Activated naive CD4-positive, alpha-beta T cell treated with anti-CD3 and anti-CD28 coated beads, Interleukin-2, amount 50 U/mL, for 24 hours (primary cell): ENCODE data around the gene MRTFA.

ENCODE experiments used
- H3K27ac Mint-ChIP-seq: one replicate; pipeline ENCODE4 v1.8.0; 2021; ENCODE audit warnings: mild to moderate bottlenecking, mixed read lengths
- H3K27me3 Mint-ChIP-seq: one replicate; pipeline ENCODE4 v1.8.0; 2021; ENCODE audit warnings: mixed read lengths
- H3K36me3 Mint-ChIP-seq: one replicate; pipeline ENCODE4 v1.8.0; 2021; ENCODE audit warnings: mixed read lengths
- H3K4me1 Mint-ChIP-seq: one replicate; pipeline ENCODE4 v1.8.0; 2021; ENCODE audit warnings: mixed read lengths
- H3K4me3 Mint-ChIP-seq: one replicate; pipeline ENCODE4 v1.8.0; 2021; ENCODE audit warnings: mild to moderate bottlenecking, mixed read lengths
- H3K9me3 Mint-ChIP-seq: one replicate; pipeline ENCODE4 v1.8.0; 2021; ENCODE audit warnings: mixed read lengths

Gene MRTFA

DNA sequence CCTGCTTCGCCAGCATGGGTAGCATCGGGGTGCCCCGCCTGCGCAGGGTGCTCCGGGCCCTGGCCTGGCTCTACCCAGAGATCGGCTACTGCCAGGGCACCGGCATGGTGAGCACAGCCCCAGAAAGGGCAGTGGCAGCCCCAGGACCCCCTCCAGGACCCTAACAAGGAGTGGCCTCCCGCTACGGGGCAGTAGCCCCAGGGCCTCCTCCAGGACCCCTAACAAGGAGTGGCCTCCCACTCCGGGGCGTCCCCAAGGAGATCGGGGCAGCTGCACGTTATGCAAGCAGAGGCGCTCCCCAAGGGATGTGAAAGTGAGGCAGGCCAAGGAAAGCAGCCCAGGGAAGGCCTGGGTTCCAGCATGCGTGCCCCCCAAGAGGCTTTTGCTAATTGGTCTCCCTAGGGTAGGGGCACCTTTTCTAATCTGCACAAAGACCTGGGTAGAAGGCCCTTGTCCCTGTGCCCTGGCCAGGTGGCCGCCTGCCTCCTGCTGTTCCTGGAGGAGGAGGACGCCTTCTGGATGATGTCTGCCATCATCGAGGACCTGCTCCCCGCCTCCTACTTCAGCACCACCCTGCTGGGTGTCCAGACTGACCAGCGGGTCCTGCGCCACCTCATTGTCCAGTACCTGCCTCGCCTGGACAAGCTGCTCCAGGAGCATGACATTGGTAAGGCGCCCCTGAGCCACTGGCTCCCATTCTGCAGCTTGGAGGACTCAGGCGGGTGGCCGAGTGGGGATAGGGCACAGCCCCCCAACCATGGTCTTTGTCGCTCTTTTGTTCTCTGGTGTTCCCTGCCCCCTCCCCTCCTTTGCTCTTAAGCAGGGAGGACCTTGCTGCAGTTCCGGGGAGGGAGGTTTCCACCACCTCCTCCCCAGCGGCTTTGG lies 231.1 kb downstream of the MRTFA start:
- H3K4me1 Mint-ChIP-seq = peaks cover 35% of the 10 kb centered on the region
- no peak overlapping the region for H3K27ac Mint-ChIP-seq
- H3K36me3 Mint-ChIP-seq = peaks cover 12% of the 10 kb centered on the region
- no peaks in the 10 kb centered on the region for H3K27me3 Mint-ChIP-seq
- H3K9me3 Mint-ChIP-seq = no peaks in the 10 kb centered on the region
- no peak overlapping the region for H3K4me3 Mint-ChIP-seq

DNA sequence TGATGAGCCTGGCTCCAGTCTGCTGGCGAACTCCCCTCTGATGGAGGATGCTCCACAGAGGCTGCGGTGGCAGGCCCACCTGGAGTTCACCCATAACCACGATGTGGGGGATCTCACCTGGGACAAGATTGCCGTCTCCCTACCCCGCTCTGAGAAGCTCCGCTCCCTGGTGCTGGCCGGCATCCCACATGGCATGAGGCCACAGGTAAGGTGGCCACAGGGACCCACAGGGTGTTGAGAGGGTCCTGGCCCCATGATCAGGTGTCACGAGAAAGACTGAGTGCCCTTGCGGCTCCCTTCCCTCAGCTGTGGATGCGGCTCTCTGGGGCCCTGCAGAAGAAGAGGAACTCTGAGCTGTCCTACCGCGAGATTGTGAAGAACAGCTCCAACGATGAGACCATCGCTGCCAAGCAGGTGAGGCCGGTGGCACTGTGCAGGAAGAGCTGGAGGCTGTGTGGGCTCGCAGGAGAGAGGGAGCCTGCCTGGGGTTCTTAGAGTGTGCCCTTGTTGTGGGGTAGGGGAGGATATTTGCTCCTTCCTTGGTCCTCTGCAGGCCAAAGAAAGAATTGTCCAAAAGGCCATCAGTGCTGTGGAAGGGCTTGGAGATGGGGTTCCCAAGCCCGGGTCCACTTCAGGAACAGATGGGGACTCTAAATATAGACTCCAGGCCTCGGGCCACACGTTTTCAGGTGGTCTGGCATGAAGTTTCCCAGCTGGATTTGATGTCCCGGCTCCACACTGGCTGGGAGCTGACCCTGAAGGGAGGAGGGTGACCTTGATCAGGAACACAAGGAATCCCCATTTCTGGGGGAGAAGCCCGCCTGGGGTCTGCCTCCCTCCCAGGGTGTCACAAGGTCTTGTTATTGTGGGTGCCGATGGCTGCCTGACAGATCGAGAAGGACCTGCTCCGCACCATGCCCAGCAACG lies 232.0 kb downstream of the MRTFA start:
- H3K4me3 Mint-ChIP-seq = no peak overlapping the region
- H3K27me3 Mint-ChIP-seq = no peaks in the 10 kb centered on the region
- H3K27ac Mint-ChIP-seq = no peak overlapping the region
- no peaks in the 10 kb centered on the region for H3K9me3 Mint-ChIP-seq
- H3K4me1 Mint-ChIP-seq = peaks cover 44% of the 10 kb centered on the region
- H3K36me3 Mint-ChIP-seq = peaks cover 12% of the 10 kb centered on the region

DNA sequence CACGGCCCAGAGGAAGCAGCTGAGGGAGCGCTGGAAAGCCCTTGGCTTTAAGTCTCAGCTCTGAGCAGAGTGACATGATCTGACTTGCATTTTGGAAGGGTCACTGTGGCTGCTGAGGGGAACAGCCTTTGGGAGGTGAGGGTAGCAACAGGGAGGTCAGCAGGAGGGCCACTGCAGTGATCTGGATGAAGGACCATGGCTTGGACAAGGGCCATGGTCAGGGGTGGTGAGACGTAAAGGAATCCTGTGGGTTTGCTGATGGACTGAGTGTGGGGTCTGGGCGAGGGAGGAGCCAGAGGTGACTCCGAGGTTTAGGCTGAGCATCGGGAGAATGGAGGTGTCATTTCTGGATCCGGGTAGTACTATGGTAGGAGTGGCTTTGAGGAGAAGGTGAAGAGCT lies 232.9 kb downstream of the MRTFA start:
- H3K9me3 Mint-ChIP-seq = no peaks in the 10 kb centered on the region
- H3K27ac Mint-ChIP-seq = peak overlapping the region; percentile 78
- H3K4me1 Mint-ChIP-seq = peaks cover 49% of the 10 kb centered on the region

DNA sequence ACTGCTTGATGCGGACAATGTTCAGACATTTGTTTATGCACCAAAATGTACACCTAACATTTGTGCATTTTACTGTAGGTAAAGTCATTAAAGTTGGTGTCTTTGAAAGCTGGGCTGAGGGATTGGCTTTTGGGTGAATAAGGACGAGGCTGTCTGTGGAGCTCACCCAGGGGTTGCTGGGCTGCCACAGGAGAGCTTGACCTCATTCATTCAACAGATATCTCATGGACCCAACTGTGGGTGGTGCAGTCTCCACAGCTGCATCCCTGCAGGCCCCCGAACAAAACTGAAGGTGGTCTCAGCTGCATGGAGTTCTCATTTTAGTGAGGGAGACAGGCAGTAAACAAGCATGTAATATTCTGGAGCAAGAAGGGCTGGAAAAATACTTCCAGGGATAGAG lies 233.4 kb downstream of the MRTFA start:
- H3K27me3 Mint-ChIP-seq = no peaks in the 10 kb centered on the region
- H3K4me3 Mint-ChIP-seq = no peak overlapping the region
- peaks cover 12% of the 10 kb centered on the region for H3K36me3 Mint-ChIP-seq
- H3K4me1 Mint-ChIP-seq = peaks cover 54% of the 10 kb centered on the region
- no peaks in the 10 kb centered on the region for H3K9me3 Mint-ChIP-seq
- H3K27ac Mint-ChIP-seq = peak overlapping the region; percentile 78

More for the DNA sequence above, 232.9 kb downstream of the MRTFA start:
- H3K27me3 Mint-ChIP-seq = no peaks in the 10 kb centered on the region
- no peak overlapping the region for H3K4me3 Mint-ChIP-seq
- H3K36me3 Mint-ChIP-seq = peaks cover 12% of the 10 kb centered on the region

GRCh38 chr22:40401981-40402406 lies 234.5 kb downstream of the MRTFA start:
- no peaks in the 10 kb centered on the region for H3K27me3 Mint-ChIP-seq
- H3K36me3 Mint-ChIP-seq = peaks cover 10% of the 10 kb centered on the region
- H3K4me1 Mint-ChIP-seq = peaks cover 64% of the 10 kb centered on the region
- peak overlapping the region; percentile 75 for H3K4me3 Mint-ChIP-seq
- no peaks in the 10 kb centered on the region for H3K9me3 Mint-ChIP-seq
- peak overlapping the region; percentile 84 for H3K27ac Mint-ChIP-seq

GRCh38 chr22:40401532-40401931 lies 235.0 kb downstream of the MRTFA start:
- Mint-ChIP-seq H3K36me3 (peaks cover 10% of the 10 kb centered on the region), H3K27me3 (no peaks in the 10 kb centered on the region), H3K27ac (peak overlapping the region; percentile 84), H3K4me1 (peaks cover 69% of the 10 kb centered on the region), H3K4me3 (peak overlapping the region; percentile 75), H3K9me3 (no peaks in the 10 kb centered on the region)

GRCh38 chr22:40400159-40400558 lies 236.4 kb downstream of the MRTFA start:
- Mint-ChIP-seq H3K36me3 (peaks cover 13% of the 10 kb centered on the region), H3K4me1 (peaks cover 80% of the 10 kb centered on the region), H3K9me3 (no peaks in the 10 kb centered on the region), H3K4me3 (peak overlapping the region; percentile 73), H3K27ac (peak overlapping the region; percentile 72), H3K27me3 (no peaks in the 10 kb centered on the region)

DNA sequence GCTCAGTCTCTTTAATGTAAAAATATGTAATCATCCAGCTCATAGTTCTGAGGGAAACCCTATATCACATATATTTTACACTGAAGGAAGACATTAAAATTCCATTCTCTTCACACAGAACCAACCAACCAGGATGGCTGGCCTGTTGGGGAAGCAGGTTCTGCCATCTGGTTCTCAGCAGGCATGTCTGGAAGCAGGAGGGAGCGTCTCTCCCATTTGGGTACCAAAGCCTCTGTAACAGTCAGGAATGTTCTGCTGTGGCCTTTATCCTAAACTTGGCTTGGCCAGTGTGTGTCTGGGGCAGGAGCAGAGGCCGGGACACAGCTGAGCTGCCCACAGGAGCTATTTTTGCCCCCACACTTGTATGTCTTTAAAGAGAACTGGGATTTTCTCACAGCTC lies 236.9 kb downstream of the MRTFA start:
- Mint-ChIP-seq H3K4me1 (peaks cover 85% of the 10 kb centered on the region), H3K4me3 (peak overlapping the region; percentile 73), H3K27ac (peak overlapping the region; percentile 72), H3K27me3 (no peaks in the 10 kb centered on the region), H3K36me3 (peaks cover 14% of the 10 kb centered on the region), H3K9me3 (no peaks in the 10 kb centered on the region)

- no peak overlapping the region for H3K4me3 Mint-ChIP-seq
- H3K27ac Mint-ChIP-seq = peak overlapping the region; percentile 66
- no peaks in the 10 kb centered on the region for H3K9me3 Mint-ChIP-seq
- H3K36me3 Mint-ChIP-seq = peaks cover 10% of the 10 kb centered on the region
- no peaks in the 10 kb centered on the region for H3K27me3 Mint-ChIP-seq
- peaks cover 91% of the 10 kb centered on the region for H3K4me1 Mint-ChIP-seq
Observed at GRCh38 chr22:40397396-40397795, 239.1 kb downstream of the MRTFA start.

DNA sequence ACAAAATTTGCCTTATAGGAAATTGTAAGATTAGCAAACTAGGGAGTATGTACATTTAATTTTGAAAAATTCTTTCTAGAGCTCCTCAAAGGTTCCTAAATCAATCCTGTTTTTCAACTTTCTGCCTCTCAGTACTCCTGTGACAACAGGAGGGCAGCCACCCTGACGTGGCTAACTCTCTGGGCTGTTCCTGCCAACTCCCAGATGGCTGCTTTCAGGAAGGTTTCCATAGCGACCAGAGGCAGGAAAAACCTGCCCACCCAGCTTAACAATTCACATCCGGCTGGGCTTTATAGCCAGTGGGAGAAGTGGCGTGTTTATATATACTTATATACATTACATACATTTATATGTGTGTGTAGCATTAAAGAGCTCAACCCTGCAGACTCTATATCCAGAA lies 239.6 kb downstream of the MRTFA start:
- H3K27me3 Mint-ChIP-seq = no peaks in the 10 kb centered on the region
- peaks cover 91% of the 10 kb centered on the region for H3K4me1 Mint-ChIP-seq
- peak overlapping the region; percentile 2 for H3K27ac Mint-ChIP-seq
- H3K4me3 Mint-ChIP-seq = no peak overlapping the region
- H3K9me3 Mint-ChIP-seq = no peaks in the 10 kb centered on the region
- H3K36me3 Mint-ChIP-seq = peaks cover 7% of the 10 kb centered on the region

DNA sequence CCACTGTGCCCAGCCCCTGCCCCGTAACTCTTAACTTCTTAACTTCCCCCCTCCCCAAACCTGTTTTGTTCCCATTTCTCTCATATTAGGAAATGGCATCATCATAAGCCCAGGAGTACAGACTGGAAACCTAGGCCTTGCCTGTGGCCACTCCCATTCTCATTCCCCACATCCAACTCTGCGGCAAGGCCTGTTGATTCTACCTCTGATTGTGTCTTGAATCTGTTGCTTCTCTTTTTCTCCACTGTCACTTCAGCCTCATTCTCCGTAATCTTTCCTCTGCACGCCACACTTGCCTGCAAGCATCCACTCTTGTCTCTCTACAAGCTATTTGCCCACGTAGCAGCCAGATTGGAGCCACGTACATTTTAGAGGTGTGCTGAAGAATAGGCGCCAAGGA lies 240.9 kb downstream of the MRTFA start:
- no peak overlapping the region for H3K4me3 Mint-ChIP-seq
- peaks cover 87% of the 10 kb centered on the region for H3K4me1 Mint-ChIP-seq
- no peaks in the 10 kb centered on the region for H3K9me3 Mint-ChIP-seq
- no peaks in the 10 kb centered on the region for H3K27me3 Mint-ChIP-seq
- H3K36me3 Mint-ChIP-seq = peaks cover 5% of the 10 kb centered on the region
- peak overlapping the region; percentile 63 for H3K27ac Mint-ChIP-seq

- Mint-ChIP-seq H3K4me1 (peaks cover 83% of the 10 kb centered on the region), H3K27ac (peak overlapping the region; percentile 75), H3K27me3 (no peaks in the 10 kb centered on the region), H3K4me3 (no peak overlapping the region), H3K36me3 (peaks cover 5% of the 10 kb centered on the region), H3K9me3 (no peaks in the 10 kb centered on the region)
Observed at GRCh38 chr22:40394607-40395006, 241.9 kb downstream of the MRTFA start.

DNA sequence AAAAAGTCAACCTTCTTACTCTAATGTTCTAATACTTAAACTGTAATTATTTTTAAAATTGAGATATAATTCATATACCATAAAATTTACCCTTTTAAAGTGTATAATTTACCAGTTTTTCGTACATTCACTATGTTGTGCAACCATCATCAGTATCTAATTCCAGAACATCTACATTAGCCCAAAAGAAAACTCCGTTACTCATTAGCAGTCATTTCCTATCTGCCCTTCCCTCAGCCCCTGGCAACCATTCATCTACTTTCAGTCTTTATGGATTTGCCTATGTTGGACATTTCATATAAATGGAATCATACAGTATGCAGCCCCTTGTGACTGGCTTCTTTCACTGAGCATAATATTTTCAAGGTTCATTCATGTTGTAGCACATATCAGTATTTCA lies 243.9 kb downstream of the MRTFA start:
- peak overlapping the region; percentile 57 for H3K27ac Mint-ChIP-seq

DNA sequence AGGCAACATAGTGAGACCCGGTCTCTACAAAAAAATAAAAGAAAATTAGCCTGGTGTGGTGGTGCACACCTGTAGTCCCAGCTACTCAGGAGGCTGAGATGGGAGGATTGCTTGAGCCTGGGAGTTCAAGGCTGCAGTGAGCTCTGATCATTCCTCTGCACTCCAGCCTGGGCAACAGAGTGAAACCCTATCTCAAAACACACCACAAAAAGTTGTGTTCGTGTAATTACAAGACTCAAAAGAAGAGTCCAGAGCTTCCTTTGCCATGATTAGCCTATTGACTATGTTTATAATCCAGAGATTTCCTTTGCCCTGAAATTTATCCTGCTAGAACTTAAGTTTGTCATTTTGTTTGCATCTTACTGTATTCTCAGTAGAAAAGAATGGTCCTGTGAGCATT lies 245.1 kb downstream of the MRTFA start:
- peaks cover 13% of the 10 kb centered on the region for H3K36me3 Mint-ChIP-seq
- no peaks in the 10 kb centered on the region for H3K27me3 Mint-ChIP-seq
- no peaks in the 10 kb centered on the region for H3K9me3 Mint-ChIP-seq
- H3K4me3 Mint-ChIP-seq = no peak overlapping the region
- peaks cover 82% of the 10 kb centered on the region for H3K4me1 Mint-ChIP-seq
- H3K27ac Mint-ChIP-seq = no peak overlapping the region

More for the DNA sequence above, 243.9 kb downstream of the MRTFA start:
- no peaks in the 10 kb centered on the region for H3K27me3 Mint-ChIP-seq
- H3K4me3 Mint-ChIP-seq = no peak overlapping the region
- peaks cover 82% of the 10 kb centered on the region for H3K4me1 Mint-ChIP-seq
- H3K9me3 Mint-ChIP-seq = no peaks in the 10 kb centered on the region
- H3K36me3 Mint-ChIP-seq = peaks cover 13% of the 10 kb centered on the region

GRCh38 chr22:40388231-40388630 lies 248.3 kb downstream of the MRTFA start:
- Mint-ChIP-seq H3K4me3 (no peak overlapping the region), H3K36me3 (peaks cover 11% of the 10 kb centered on the region)

DNA sequence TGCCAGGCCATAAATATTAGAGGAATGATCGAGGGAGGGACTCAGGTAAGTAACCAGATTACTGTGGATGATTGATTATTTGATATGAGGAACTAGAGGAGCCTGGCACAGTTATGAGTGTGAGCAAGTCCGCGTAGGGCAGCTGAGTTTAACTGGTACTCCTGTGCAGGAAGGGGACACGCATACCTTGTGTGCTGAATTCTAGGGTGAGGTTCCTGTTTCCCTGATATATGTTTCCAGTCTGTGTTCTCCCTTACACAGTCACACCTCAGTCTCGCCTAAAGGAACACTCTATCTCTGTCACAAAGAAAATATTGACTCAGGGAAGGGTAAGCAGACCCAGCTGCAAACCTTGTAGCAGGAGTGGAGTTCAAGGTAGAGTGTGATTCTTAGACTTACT lies 248.8 kb downstream of the MRTFA start:
- Mint-ChIP-seq H3K36me3 (peaks cover 11% of the 10 kb centered on the region), H3K27ac (peak overlapping the region; percentile 43), H3K9me3 (no peaks in the 10 kb centered on the region), H3K27me3 (no peaks in the 10 kb centered on the region), H3K4me1 (peaks cover 80% of the 10 kb centered on the region), H3K4me3 (no peak overlapping the region)

More at GRCh38 chr22:40388231-40388630, 248.3 kb downstream of the MRTFA start:
- Mint-ChIP-seq H3K4me1 (peaks cover 80% of the 10 kb centered on the region), H3K27me3 (no peaks in the 10 kb centered on the region), H3K27ac (peak overlapping the region; percentile 26), H3K9me3 (no peaks in the 10 kb centered on the region)
